Lower leg skin (tissue), 3 donors: ENCODE results near the gene LCLAT1.

Source experiments
- POLR2A ChIP-seq, 2 donors: fragments of 450-650 bp; IDR thresholded peaks; one replicate each; pipeline ENCODE4 v1.6.1; 2016 to 2017; ENCODE audit warnings: antibody characterized with exemption in 2 of 2, mild to moderate bottlenecking in 1 of 2, moderate library complexity in 1 of 2
- TF ChIP-seq, protein P1 (sequence below), 3 donors: fragments of 450-650 bp; IDR thresholded peaks; one replicate each; pipeline ENCODE4 v1.5.1; 2016; ENCODE audit warnings: antibody characterized with exemption in 3 of 3, mild to moderate bottlenecking in 3 of 3, moderate library complexity in 2 of 3

DNA sequence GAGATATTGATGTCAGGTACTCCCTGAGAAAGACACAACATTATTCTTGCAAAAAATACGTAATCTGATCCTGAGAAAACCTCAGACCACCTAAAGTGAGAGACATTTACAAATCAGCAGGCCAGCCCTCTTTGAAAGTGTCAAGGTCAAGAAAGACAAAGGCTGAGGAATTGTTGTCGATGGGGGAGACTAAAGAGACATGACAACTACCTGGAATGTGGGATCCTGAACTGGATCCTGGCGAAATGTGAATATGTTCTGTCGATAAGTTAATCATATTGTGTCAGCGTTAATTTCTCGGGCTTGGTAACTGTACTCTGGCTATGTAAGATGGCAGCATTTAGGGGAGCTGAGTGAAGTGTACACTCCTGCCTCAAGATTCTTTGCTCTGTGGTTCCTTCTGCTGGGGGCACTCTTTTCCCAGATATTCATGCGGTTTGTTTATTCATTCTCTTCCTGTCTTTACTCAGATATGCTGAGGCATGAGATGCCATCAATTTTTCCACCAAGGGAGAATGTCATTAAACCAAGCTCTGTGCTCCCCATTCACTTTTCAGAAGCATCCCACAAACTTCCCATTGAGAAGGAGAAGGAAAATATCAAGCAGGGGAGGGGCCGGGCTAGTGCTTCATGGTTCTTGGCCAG, 205.3 kb downstream of the LCLAT1 start:
- TF ChIP-seq, protein P1, sequence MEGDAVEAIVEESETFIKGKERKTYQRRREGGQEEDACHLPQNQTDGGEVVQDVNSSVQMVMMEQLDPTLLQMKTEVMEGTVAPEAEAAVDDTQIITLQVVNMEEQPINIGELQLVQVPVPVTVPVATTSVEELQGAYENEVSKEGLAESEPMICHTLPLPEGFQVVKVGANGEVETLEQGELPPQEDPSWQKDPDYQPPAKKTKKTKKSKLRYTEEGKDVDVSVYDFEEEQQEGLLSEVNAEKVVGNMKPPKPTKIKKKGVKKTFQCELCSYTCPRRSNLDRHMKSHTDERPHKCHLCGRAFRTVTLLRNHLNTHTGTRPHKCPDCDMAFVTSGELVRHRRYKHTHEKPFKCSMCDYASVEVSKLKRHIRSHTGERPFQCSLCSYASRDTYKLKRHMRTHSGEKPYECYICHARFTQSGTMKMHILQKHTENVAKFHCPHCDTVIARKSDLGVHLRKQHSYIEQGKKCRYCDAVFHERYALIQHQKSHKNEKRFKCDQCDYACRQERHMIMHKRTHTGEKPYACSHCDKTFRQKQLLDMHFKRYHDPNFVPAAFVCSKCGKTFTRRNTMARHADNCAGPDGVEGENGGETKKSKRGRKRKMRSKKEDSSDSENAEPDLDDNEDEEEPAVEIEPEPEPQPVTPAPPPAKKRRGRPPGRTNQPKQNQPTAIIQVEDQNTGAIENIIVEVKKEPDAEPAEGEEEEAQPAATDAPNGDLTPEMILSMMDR (IDR thresholded peaks at IDR 0.05) = no peak
- no peak for TF ChIP-seq POLR2A (IDR thresholded peaks at IDR 0.05)
